Measurements from ENCODE around the gene SPO11. TPM values are rescaled to one million over a fixed set of nuclear protein-coding genes. Genes with fewer than 3 reads are reported as not detected.
A peak's percentile ranks its signal among the peaks of the same experiment; 100 is the strongest.
"Not testable (repeated sequence)": the region's sequence is repeated elsewhere in the genome, so short reads cannot be mapped to it uniquely, and the experiment has no call there.

Gene SPO11
- total RNA-seq, 1 experiment from 2014 or later: not detected

DNA sequence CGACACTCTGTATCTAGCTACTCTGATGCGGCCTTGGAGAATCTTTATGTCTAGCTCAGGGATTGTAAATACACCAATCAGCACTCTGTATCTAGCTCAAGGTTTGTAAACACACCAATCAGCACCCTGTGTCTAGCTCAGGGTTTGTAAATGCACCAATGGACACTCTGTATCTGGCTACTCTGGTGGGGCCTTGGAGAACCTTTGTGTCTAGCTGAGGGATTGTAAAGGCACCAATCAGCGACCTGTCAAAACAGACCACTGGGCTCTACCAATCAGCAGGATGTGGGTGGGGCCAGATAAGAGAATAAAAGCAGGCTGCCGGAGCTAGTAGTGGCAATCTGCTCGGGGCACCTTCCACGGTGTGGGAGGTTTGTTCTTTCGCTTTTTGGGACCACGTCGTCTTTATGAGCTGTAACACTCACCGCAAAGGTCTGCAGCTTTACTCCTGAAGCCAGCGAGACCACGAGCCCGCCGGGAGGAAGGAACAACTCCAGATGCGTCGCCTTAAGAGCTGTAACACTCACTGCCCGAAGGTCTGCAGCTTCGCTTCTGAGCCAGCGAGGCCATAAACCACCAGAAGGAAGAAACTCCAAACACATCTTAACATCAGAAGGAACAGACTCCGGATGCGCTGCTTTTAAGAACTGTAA is 19.4 kb downstream of the SPO11 start:
- ATAC-seq; H3K4me2 ChIP-seq (ENCODE audit: low read length); H4K20me1 ChIP-seq (ENCODE audit: insufficient read depth); intact Hi-C loops (cut with micrococcal nuclease); BruUV-seq (replicated peaks); H3K79me2 ChIP-seq (ENCODE audit: insufficient read depth, low read length); H3K27me3 ChIP-seq (ENCODE audit: insufficient read depth, low read length); H2AFZ ChIP-seq (ENCODE audit: low read depth, low read length, poor library complexity, severe bottlenecking); H3K9me3 ChIP-seq (ENCODE audit: control insufficient read depth in 1 of 2, insufficient read depth in 1 of 2, low read depth in 1 of 2, low read length in 2 of 2); H3K9me2 ChIP-seq (ENCODE audit: insufficient read depth); H3K9ac ChIP-seq (ENCODE audit: low read length); H3K4me3 ChIP-seq (replicated peaks in 1 of 2; ENCODE audit: low read depth in 1 of 2, low read length in 2 of 2); DNase-seq (ENCODE audit: low read depth, low spot score); H3K27ac ChIP-seq (ENCODE audit: low read depth, low read length); POLR2A ChIA-PET: not testable (repeated sequence)
- RAD21 ChIA-PET (ENCODE audit: low non-redundant PET in 1 of 2, low total read pairs in 2 of 2, uncharacterized antibody in 2 of 2, unreplicated experiment in 2 of 2): interaction anchor here in 1 of 2 experiments (0.9 to 1.4 kb wide), 2 partner anchors 257 to 259 kb away, joined by 3 to 4 read pairs; no protein-coding TSS in a partner anchor
- TF ChIP-seq POLR2A (IDR thresholded peaks at IDR 0.05; ENCODE audit: borderline replicate concordance, extremely low read depth, insufficient read depth, insufficient read length) (peak; percentile 6), SP1 (IDR thresholded peaks at IDR 0.05; ENCODE audit: low read depth) (peak; percentile 14; the same call in 1 of the 2 replicates)
- CTCF ChIA-PET: interaction anchor here (0.6 to 1.5 kb wide), 4 partner anchors 16 to 259 kb away, joined by 3 to 8 read pairs (median 4); no protein-coding TSS in a partner anchor
- H3K36me3 ChIP-seq (ENCODE audit: control insufficient read depth in 1 of 2, insufficient read depth in 2 of 2, low read length in 2 of 2): peaks cover 12 to 14% of the 10 kb centered on the region in 2 experiments; a peak in 3 of 4 replicates
- H3K4me1 ChIP-seq (ENCODE audit: control insufficient read depth in 1 of 2, insufficient read depth in 2 of 2, low read length in 2 of 2): peaks cover 9 to 17% of the 10 kb centered on the region in 2 experiments

- Histone ChIP-seq H3K36me3 (ENCODE audit: control insufficient read depth in 1 of 2, insufficient read depth in 2 of 2, low read length in 2 of 2) (peaks cover 22 to 23% of the 10 kb centered on the region in 2 experiments), H3K9ac (ENCODE audit: low read length) (no peak overlapping the region), H2AFZ (ENCODE audit: low read depth, low read length, poor library complexity, severe bottlenecking) (peak overlapping the region; percentile 80), H3K27me3 (ENCODE audit: insufficient read depth, low read length) (no peaks in the 10 kb centered on the region), H3K79me2 (ENCODE audit: insufficient read depth, low read length) (no peaks in the 10 kb centered on the region; the same call in none of the 2 replicates), H3K4me2 (ENCODE audit: low read length) (peak overlapping the region; percentile 25; the same call in 1 of the 2 replicates), H3K27ac (ENCODE audit: low read depth, low read length) (no peak overlapping the region), H3K9me3 (ENCODE audit: control insufficient read depth in 1 of 2, insufficient read depth in 1 of 2, low read depth in 1 of 2, low read length in 2 of 2) (no peaks in the 10 kb centered on the region), H4K20me1 (ENCODE audit: insufficient read depth) (no peaks in the 10 kb centered on the region), H3K4me3 (replicated peaks in 1 of 2; ENCODE audit: low read depth in 1 of 2, low read length in 2 of 2) (no peak overlapping the region), H3K4me1 (ENCODE audit: control insufficient read depth in 1 of 2, insufficient read depth in 2 of 2, low read length in 2 of 2) (peaks cover 9 to 17% of the 10 kb centered on the region in 2 experiments), H3K9me2 (ENCODE audit: insufficient read depth) (no peaks in the 10 kb centered on the region)
- no peak for TF ChIP-seq JUND (IDR thresholded peaks at IDR 0.05)
- no peak for DNase-seq (ENCODE audit: low read depth, low spot score)
- ChIA-PET CTCF (interaction anchor here (1.3 to 1.5 kb wide), 2 partner anchors 18 to 260 kb away, joined by 4 to 8 read pairs; no protein-coding TSS in a partner anchor), POLR2A (interaction anchor here (1.0 kb wide), 1 partner anchor 148 kb away, joined by 3 read pairs; no protein-coding TSS in a partner anchor), RAD21 (ENCODE audit: low non-redundant PET in 1 of 2, low total read pairs in 2 of 2, uncharacterized antibody in 2 of 2, unreplicated experiment in 2 of 2) (no interaction called here)
- ATAC-seq: no peak
- no TSS peak for BruUV-seq (replicated peaks)
- intact Hi-C loops (cut with micrococcal nuclease): loop anchor here (5.0 kb wide), 1 partner anchor 958 kb away; the partner anchor contains the start of genes AURKA and CSTF1
Measured at GRCh38 chr20:57350081-57350710, 20.6 kb downstream of the SPO11 start.

GRCh38 chr20:57350726-57351041 is 21.1 kb downstream of the SPO11 start:
- RAD21 ChIA-PET (ENCODE audit: low non-redundant PET in 1 of 2, low total read pairs in 2 of 2, uncharacterized antibody in 2 of 2, unreplicated experiment in 2 of 2); BruUV-seq (replicated peaks); ATAC-seq; POLR2A ChIA-PET; DNase-seq (ENCODE audit: low read depth, low spot score); H3K79me2 ChIP-seq (ENCODE audit: insufficient read depth, low read length); H3K27me3 ChIP-seq (ENCODE audit: insufficient read depth, low read length); H3K9me3 ChIP-seq (ENCODE audit: control insufficient read depth in 1 of 2, insufficient read depth in 1 of 2, low read depth in 1 of 2, low read length in 2 of 2); H3K9me2 ChIP-seq (ENCODE audit: insufficient read depth); H2AFZ ChIP-seq (ENCODE audit: low read depth, low read length, poor library complexity, severe bottlenecking); H4K20me1 ChIP-seq (ENCODE audit: insufficient read depth): not testable (repeated sequence)
- CTCF ChIA-PET: interaction anchor here (1.3 kb wide), 1 partner anchor 261 kb away, joined by 4 read pairs; no protein-coding TSS in a partner anchor
- H3K9ac ChIP-seq (ENCODE audit: low read length): peak overlapping the region; percentile 98
- peak overlapping the region; percentile 84 for H3K27ac ChIP-seq (ENCODE audit: low read depth, low read length)
- H3K4me3 ChIP-seq (replicated peaks in 1 of 2; ENCODE audit: low read depth in 1 of 2, low read length in 2 of 2): peak overlapping the region; percentile 65 to 96
- H3K4me1 ChIP-seq (ENCODE audit: control insufficient read depth in 1 of 2, insufficient read depth in 2 of 2, low read length in 2 of 2): peaks cover 9 to 17% of the 10 kb centered on the region in 2 experiments
- H3K4me2 ChIP-seq (ENCODE audit: low read length): peak overlapping the region; percentile 94
- peaks cover 22 to 28% of the 10 kb centered on the region in 2 experiments for H3K36me3 ChIP-seq (ENCODE audit: control insufficient read depth in 1 of 2, insufficient read depth in 2 of 2, low read length in 2 of 2)
- intact Hi-C loops (cut with micrococcal nuclease): loop anchor here (5.0 kb wide), 1 partner anchor 958 kb away; the partner anchor contains the start of genes AURKA and CSTF1
